Epithelial cell of proximal tubule (primary cell): ENCODE measurements around the gene TRAPPC4. TPM values are rescaled to one million over a fixed set of nuclear protein-coding genes. Genes with fewer than 3 reads are reported as not detected.
"Not testable (repeated sequence)": the region's sequence is repeated elsewhere in the genome, so short reads cannot be mapped to it uniquely, and the experiment has no call there.

Experiments
- DNase-seq: peaks from one replicate; pipeline ENCODE4 v3.0.0-alpha.2; 2011; ENCODE audit warnings: low read depth
- H3K4me3 ChIP-seq: 2 replicates; pipeline ENCODE4 v1.5.1; 2011; ENCODE audit warnings: low read depth, mild to moderate bottlenecking, low read length
- total RNA-seq: library from RNA; depleted of rRNA; stranded (reverse); fragments of >200 nt; gene quantifications from 2 replicates; pipeline ENCODE4 v1.2.3, GENCODE V29; 2015
- TF ChIP-seq, protein P1 (sequence below): conservative IDR thresholded peaks from 2 replicates; pipeline ENCODE4 v1.5.1; 2012; ENCODE audit warnings: low read depth, mild to moderate bottlenecking, low read length

The TRAPPC4 gene
- total RNA-seq, 1 donor from 2014 or later, result 155 TPM

DNA sequence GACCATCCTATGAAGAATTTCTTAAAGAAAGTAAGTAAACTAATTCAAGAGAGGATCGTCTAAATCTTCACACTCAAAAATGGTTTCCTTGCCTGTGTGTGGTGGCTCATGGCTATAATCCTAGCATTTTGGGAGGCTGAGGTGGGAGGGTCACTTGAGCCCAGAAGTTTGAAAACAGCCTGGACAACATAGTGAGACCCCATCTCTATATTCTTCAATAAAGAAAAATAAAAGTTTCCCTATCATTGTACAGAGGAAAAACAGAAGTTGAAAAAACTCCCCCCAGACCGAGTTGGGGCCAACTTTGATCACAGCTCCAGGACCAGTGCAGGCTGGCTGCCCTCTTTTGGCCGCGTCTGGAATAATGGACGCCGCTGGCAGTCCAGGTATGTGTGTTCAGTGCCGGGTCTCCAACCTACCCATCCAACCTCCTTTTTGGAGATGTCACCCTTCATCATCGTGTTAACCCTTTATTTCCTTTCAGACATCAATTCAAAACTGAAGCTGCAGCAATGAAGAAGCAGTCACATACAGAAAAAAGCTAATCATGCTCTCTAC, 3.4 kb upstream of the TRAPPC4 start:
- TF ChIP-seq, protein P1, sequence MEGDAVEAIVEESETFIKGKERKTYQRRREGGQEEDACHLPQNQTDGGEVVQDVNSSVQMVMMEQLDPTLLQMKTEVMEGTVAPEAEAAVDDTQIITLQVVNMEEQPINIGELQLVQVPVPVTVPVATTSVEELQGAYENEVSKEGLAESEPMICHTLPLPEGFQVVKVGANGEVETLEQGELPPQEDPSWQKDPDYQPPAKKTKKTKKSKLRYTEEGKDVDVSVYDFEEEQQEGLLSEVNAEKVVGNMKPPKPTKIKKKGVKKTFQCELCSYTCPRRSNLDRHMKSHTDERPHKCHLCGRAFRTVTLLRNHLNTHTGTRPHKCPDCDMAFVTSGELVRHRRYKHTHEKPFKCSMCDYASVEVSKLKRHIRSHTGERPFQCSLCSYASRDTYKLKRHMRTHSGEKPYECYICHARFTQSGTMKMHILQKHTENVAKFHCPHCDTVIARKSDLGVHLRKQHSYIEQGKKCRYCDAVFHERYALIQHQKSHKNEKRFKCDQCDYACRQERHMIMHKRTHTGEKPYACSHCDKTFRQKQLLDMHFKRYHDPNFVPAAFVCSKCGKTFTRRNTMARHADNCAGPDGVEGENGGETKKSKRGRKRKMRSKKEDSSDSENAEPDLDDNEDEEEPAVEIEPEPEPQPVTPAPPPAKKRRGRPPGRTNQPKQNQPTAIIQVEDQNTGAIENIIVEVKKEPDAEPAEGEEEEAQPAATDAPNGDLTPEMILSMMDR, result peak; percentile 54
- no peak overlapping the region for H3K4me3 ChIP-seq
- DNase-seq, result no peak

DNA sequence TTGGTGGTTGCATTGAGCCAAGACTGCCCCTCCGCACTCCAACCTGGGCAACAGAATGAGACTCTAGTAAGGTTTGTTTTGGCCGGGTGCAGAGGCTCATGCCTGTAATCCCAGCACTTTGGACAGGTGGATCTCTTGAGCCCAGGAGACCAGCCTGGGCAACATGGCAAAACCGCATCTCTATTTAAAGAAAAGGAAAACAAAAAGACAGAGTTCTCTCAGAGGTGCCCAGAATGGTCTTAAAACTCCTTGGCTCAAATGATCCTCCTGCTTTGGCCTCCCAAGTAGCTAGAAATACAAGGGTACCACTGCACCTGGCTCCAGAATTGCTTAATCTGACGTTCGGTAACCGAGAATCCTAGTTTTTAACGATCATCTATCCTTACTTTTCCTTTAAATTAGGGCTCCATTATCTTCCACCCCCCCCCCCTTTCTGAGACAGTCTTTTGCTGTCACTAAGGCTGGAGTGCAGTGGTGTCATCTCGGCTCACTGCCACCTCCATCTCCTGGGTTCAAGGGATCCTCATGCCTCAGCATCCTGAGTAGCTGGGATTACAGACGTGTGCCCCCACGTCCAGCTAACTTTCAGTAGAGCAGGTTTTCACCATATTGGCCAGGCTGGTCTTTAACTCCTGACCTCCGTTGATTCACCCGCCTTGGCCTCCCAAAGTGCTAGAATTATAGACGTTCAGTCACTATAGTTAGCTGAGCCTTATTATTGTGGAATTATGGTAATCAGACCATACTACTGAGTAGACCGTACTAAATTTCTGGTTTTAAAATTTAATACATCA, 2.2 kb upstream of the TRAPPC4 start:
- DNase-seq, result no peak
- TF ChIP-seq, protein P1, result no peak
- H3K4me3 ChIP-seq, result peak overlapping the region; percentile 88

DNA sequence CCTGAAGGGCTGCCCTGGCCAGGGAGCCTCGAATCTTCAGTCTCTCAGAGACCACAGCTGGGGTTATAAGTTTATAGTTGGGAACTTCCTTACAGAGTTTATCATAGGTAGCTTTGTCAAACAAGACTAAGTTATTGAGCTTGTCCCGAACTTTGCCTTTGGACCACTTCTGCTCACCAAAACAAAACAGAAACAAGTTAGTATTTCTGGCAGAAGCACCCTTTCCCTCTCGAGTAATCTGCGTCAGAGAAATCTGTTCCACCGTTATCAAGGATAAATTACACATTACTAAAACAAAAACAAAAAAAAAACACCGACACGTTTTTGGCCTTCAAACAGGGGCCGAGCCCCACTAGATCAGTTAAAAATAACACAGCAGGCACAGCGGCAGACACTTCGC, 1.2 kb upstream of the TRAPPC4 start:
- peak overlapping the region; percentile 88 for H3K4me3 ChIP-seq
- not testable (repeated sequence) for DNase-seq

DNA sequence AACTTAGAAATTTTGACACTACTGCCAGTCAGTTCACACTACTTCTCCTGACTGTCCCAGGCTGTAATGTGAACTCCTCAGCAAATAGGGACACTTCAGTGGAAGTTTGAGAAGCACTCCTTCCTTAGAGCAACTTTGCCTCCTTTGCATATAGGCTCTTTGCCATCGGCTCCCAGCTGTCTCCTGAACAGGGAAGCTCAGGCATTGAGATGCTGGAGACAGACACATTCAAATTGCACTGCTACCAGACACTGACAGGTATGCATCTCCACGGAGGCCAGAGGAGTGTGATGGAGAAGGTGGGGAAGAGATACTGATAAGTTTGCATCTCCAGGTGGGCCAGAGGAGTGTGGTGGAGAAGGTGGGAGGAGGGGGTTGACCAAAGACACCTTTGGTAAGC, 1.4 kb downstream of the TRAPPC4 start:
- peak overlapping the region; percentile 88 for H3K4me3 ChIP-seq
- no peak for DNase-seq
- TF ChIP-seq, protein P1, result no peak

DNA sequence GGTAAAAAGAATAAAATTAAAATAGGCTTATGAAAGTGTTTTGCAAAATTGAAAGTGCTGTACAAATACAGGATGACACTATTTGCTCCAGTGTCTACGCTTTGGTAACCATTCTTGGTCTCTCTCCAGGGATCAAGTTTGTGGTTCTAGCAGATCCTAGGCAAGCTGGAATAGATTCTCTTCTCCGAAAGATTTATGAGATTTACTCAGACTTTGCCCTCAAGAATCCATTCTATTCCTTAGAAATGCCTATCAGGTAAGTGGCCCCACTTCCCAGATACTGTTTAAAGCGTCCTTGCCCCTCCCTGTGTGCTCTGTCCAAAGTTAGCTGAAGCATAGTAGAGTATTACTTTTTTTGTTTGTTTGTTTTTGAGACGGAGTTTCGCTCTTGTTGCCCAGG, 3.1 kb downstream of the TRAPPC4 start:
- no peak overlapping the region for H3K4me3 ChIP-seq
- no peak for DNase-seq
- TF ChIP-seq, protein P1, result no peak

DNA sequence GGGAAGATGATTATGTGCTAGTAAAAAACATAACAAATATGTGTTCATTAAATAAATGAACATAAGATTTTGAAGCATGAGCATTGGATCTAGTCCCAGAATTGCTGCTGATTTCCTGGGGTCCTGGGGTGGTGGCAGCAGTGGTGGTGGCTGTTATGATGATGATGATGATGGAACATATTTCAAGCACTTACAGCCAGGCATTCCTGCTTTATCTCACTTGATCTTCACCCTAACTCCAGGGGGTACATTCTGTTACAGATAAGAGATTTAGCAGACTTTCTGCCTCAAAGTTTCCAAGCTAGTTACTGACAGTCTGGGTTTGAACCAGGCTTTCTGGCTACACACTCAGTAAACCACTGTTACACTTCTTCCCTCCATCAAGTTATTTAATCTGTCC, 5.2 kb downstream of the TRAPPC4 start:
- H3K4me3 ChIP-seq, result no peak overlapping the region
- no peak for DNase-seq
- TF ChIP-seq, protein P1, result no peak

DNA sequence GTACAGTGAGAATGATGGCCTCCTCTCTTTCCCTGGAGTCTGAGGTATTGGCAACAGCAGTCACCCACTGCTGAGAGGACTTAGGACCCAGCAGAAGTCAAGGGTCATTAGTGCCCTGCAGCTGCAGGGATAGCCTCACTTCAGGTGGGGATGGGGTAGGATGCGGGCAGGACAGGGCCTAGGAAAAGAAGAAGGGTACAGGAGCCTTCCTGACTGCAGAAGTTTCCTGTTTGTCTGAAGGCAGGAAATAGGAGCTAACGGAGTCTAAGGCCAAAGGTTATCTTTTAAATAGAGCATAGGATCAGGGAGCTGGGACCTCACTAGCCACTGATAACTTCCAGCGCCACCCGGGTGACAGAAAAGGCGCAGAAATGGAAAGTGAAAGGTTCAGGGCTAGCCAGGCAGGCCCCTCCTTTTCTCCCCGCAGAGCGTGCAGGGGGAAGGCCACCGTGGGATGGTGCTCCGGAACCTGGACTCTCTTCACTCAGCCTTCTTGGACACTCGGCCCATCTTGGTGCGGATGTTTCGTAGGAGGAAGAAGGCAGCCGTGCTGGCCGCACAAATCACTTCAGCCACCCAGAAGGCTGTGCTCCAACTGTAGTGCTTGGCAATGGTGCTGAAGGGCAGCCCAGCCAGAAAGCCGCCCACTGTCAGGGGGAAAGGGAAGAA, 6.0 kb downstream of the TRAPPC4 start:
- no peak for DNase-seq
- no peak overlapping the region for H3K4me3 ChIP-seq
- TF ChIP-seq, protein P1, result no peak
